ENCODE results near the gene SLFN12.
"Not testable (repeated sequence)": the region's sequence is repeated elsewhere in the genome, so short reads cannot be mapped to it uniquely, and the experiment has no call there.

The SLFN12 gene

GRCh38 chr17:35414247-35414646 is 18.1 kb downstream of the SLFN12 start:
- DNase-seq (ENCODE audit: low spot score), result no peak

DNA sequence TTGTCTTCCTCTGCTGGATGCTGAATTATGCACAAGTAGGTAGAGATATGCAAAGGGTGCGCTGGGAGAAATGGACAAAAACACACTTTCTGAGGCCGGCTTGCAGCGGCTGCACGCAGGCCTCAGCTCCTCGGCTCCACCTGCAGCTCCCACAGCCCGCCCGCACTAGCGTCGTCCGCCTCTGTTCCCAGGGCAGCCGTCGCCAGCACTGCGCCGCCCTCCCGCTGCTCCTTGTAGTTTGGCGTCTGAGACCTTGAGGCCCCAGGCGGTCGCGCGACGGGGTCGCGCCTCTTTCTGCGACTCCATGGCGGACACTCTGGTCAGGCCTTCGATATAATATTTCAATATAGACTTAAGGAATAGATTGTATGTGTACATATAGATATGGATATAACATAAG is 24.8 kb downstream of the SLFN12 start:
- DNase-seq (ENCODE audit: low spot score), result no peak

DNA sequence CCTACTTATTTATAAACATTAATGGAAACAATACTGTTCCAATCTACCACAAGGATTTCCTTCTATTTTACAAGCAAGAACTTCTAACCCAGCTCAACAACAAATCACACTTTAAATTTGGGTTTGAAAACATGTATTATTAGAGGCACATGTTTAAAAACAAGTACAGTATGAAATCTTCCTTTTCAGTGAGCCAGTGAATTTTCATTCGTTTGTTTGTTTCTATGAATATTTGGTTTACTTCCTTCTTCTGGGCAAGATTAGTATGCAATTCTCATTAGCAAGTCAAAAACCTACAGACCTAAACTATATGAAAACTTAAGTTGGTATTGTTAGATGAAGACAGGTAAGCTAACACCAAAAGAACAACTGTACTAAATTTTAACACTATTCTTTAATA is 25.7 kb downstream of the SLFN12 start:
- DNase-seq (ENCODE audit: low spot score), result no peak

- peak; percentile 58 for DNase-seq (ENCODE audit: low spot score)
These were observed 27.9 kb downstream of the SLFN12 start for GRCh38 chr17:35404360-35404759.

GRCh38 chr17:35393783-35394182 is 38.5 kb downstream of the SLFN12 start:
- not testable (repeated sequence) for DNase-seq (ENCODE audit: low spot score)

GRCh38 chr17:35390663-35391062 is 41.6 kb downstream of the SLFN12 start:
- no peak for DNase-seq (ENCODE audit: low spot score)

DNA sequence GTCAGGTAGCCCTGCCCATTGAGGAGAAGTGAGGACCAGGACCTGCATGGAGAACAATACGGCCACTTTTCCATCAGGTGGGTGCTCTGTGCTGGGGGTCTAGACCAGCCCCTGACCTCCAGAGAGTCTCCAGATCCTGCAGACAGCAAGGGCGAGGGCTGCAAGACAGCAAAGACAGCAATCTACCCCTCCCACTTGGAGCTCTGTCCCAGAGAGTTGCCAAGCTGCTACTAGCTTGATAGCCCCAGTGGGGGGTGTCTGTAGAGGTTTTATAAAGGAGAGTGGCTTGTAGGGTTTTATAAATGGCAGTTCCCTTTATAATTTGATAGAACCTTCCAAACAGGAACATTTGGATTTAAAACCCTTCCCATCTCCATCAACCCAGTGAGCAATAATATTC is 42.1 kb downstream of the SLFN12 start:
- DNase-seq (ENCODE audit: low spot score), result no peak

DNA sequence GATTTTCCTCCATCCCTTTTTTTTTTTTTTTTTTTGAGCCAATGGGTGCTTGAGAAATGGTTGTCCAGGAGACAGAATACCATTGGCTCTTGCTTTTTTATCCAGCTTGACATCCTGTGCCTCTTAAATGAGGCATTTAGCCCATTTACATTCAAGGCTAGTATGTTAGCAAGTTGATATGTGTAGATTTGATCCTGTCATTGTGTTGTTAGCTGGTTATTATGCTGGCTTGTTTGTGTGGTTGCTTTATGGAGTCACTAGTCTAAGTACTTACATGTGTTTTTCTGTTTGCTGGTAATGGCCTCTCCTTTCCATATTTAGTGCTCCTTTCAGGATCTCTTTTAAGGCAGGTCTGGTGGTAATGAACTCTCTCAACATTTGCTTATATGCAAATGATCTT is 44.8 kb downstream of the SLFN12 start:
- DNase-seq (ENCODE audit: low spot score), result no peak

DNA sequence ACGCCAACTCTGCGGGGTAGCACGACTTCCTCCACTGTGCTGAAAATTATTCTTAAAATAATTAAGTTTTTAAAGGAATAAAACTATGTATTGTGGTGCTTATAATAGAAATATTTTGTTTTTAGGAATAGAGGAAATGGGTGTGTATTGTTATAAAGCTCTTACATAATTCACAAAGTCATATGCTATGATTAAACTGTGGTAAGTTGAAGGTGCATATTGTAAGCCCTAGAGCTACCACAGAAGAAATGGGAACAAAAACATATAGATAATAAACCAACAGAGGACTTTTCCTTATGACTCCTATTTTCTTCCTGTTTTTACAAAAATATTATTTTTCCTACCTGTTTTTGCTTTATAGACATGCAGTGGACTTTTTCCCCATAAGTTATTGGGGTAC is 54.6 kb downstream of the SLFN12 start:
- DNase-seq (ENCODE audit: low spot score), result no peak

DNA sequence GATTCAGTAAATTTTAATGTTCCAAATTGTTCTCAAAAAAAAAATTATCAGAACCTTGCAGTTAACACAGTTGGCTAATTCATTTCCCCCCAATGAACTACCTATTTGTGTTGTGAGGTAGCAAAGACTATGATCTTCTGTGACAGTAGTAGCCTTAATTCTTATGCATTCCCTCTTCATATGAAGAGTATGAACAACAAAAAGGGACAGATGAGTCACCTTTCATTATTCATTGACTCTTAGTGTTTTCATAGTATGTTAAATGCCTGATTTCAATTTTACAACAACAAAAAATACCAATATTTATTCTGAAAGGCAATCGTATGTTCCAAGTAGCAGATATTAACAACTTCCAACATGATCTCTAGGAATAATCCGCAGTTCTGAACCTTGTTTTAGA is 55.2 kb downstream of the SLFN12 start:
- DNase-seq (ENCODE audit: low spot score), result no peak

DNA sequence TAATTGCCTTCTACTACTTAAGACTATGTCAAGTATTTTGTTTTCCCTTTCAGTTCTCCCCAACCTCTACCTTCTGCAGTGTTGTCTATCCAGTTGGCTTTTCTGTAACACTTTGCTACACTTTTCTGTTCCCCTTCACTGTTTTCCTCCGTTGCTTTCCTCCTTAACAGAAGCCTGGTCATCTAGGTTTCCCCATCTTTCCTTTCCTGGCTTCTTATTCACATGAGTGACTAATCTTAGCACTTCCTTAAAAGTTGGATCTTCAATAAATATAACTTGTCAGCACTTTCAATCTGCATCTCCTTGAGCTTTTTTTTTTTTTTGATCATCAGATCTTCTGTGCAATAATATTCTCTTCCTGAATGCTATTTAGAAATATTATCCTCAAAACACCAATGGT is 56.1 kb downstream of the SLFN12 start:
- no peak for DNase-seq (ENCODE audit: low spot score)

- no peak for DNase-seq (ENCODE audit: low spot score)
These were observed 57.4 kb downstream of the SLFN12 start for GRCh38 chr17:35374766-35375344.

GRCh38 chr17:35373984-35374765 is 58.1 kb downstream of the SLFN12 start:
- peak; percentile 50 for DNase-seq (ENCODE audit: low spot score)

GRCh38 chr17:35373534-35373983 is 58.7 kb downstream of the SLFN12 start, which contains the start of gene SLFN11:
SLFN11 (minus strand) TSS chr17:35373621; CDS start chr17:35363807, 9,814 bp downstream.
- DNase-seq (ENCODE audit: low spot score), result peak; percentile 77

- DNase-seq (ENCODE audit: low spot score), result peak; percentile 21
These were observed 59.3 kb downstream of the SLFN12 start for GRCh38 chr17:35372846-35373533.

DNA sequence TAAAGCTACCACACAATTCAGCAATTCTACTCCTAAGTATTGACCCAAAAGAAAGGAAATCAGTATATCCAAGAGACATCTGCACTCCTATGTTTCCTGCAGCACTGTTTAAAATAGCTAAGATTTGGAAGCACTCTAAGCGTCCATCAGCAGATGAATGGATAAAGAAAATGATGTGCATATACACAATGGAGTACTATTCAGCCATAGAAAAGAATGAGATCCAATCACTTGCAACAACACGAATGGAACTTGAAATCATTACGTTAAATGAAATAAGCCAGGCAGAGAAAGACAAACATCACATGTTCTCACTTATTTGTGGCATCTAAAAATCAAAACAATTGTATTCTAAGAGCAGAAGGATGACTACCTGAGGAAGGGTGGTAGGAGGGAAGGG is 60.4 kb downstream of the SLFN12 start:
- DNase-seq (ENCODE audit: low spot score), result no peak

DNA sequence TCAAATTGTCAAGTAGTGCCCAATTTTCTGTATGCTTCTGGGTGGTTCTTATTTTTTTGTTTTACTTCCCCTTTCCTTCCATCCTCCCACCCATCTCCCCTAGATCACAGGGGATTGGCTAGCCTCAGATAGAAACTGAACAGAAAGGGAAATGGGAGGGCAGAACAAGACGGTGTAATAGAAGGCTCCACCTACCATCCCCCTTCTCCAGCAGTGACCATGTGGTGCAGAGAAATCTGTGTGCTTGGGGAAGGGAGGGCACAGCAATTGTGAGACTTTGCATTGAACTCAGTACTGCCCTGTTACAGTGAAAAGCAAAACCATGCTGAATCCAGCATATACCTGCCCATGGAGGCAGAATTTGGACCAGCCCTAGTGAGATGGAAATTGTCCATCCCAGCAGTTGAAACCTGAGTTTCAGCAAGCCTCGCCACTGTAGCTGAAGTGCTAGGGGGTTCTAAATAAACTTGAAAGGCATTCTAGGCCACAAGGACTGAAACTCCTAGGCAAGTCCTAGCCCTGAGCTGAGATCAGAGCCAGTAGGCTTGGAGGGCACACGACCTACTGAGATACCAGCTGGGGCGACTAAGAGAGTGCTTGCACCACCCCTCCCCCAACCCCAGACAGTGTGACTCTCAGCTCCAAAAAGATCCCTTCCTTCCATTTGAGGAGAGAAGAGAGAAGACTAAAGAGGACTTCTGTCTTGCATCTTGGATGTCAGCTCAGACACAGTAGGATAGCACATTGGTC is 64.0 kb downstream of the SLFN12 start:
- peak; percentile 52 for DNase-seq (ENCODE audit: low spot score)

GRCh38 chr17:35361027-35361426 is 71.3 kb downstream of the SLFN12 start:
- no peak for DNase-seq (ENCODE audit: low spot score)
